Body of pancreas (tissue), 4 donors: ENCODE results near the gene MED26. TPM values are rescaled to one million over a fixed set of nuclear protein-coding genes. Genes with fewer than 3 reads are reported as not detected.

Source experiments
- ATAC-seq: fragments of 150-250 bp; one replicate; pipeline ENCODE4 v1.9.1; 2016
- DNase-seq, 4 donors: peaks; one replicate each; pipeline ENCODE4 v3.0.0-alpha.2; 2019
- H3K27ac ChIP-seq, 4 donors: fragments of 200-600 bp; sonication (generic); 1 replicate in 3 of 4; 2 replicates in 1 of 4; pipeline versions ENCODE4 v1.5.1 to v1.6.1; 2016 to 2019; ENCODE audit warnings: mild to moderate bottlenecking in 1 of 4, mixed read lengths in 1 of 4, moderate library complexity in 1 of 4
- H3K27me3 ChIP-seq, 2 donors: fragments of 200-600 bp; sonication (generic); one replicate each; pipeline ENCODE4 v1.6.0; 2016; ENCODE audit warnings: mild to moderate bottlenecking in 1 of 2
- H3K36me3 ChIP-seq, 2 donors: fragments of 200-600 bp; sonication (generic); replicated peaks in 1 of 2; 2 replicates each; pipeline ENCODE4 v1.5.1; 2016; ENCODE audit warnings: low read depth in 2 of 2; ENCODE audit not compliant: insufficient read depth in 1 of 2
- H3K4me1 ChIP-seq: fragments of 200-600 bp; sonication (generic); one replicate; pipeline ENCODE4 v1.6.0; 2016
- H3K4me3 ChIP-seq, 2 donors: fragments of 200-600 bp; sonication (generic); 1 replicate in 1 of 2; 2 replicates in 1 of 2; pipeline ENCODE4 v1.5.1; 2016 to 2019
- H3K9me3 ChIP-seq, 3 donors: fragments of 200-600 bp; sonication (generic); 1 replicate in 2 of 3; 2 replicates in 1 of 3; pipeline ENCODE4 v1.5.1; 2016
- CTCF ChIP-seq, 7 experiments: fragments of 450-650 bp in 4 of 7; fragments of 200-600 bp in 3 of 7; sonication (generic) in 3 of 7; IDR thresholded peaks; one replicate each; pipeline ENCODE4 v1.5.1; 2016 to 2019; ENCODE audit warnings: antibody characterized with exemption in 7 of 7
- POLR2A ChIP-seq, 3 donors: fragments of 450-650 bp; IDR thresholded peaks; one replicate each; pipeline ENCODE4 v1.6.1; 2016; ENCODE audit warnings: antibody characterized with exemption in 3 of 3, mild to moderate bottlenecking in 2 of 3
- whole genome bisulfite sequencing, 2 donors: methylation state at CpG; one replicate each; pipeline ENCODE4 v1.1.5; 2017; 5-methylcytosine and 5-hydroxymethylcytosine counted together
- intact Hi-C: fragments of 100-400 bp; cut with DNase I; formaldehyde crosslinking; loops from one replicate; pipeline ENCODE4 v1.15.1; 2023
- total RNA-seq, 2 donors: library from RNA; depleted of rRNA; stranded (reverse); fragments of >200 nt; gene quantifications; one replicate each; pipeline ENCODE4 v1.1.0, GENCODE V29; 2016

The MED26 gene
- total RNA-seq, 2 donors from 2014 or later: 4.9 to 8.2 TPM

GRCh38 chr19:16542910-16543472 lies 85.0 kb downstream of the MED26 start:
- 2 to 4% methylated on average over 15 of the region's 15 CpGs for WGBS, 2 donors
- H3K4me3 ChIP-seq: peak overlapping the region; percentile 98 to 99
- H3K36me3 ChIP-seq: no peaks in the 10 kb centered on the region
- intact Hi-C loops: no loop called here
- H3K27ac ChIP-seq: peak overlapping the region; percentile 83 to 94 (median 88)
- no peaks in the 10 kb centered on the region for H3K27me3 ChIP-seq
- no peak for TF ChIP-seq POLR2A (IDR thresholded peaks at IDR 0.05)
- TF ChIP-seq CTCF (IDR thresholded peaks at IDR 0.05): no peak
- H3K9me3 ChIP-seq: no peaks in the 10 kb centered on the region
- H3K4me1 ChIP-seq: peaks cover 33% of the 10 kb centered on the region
- ATAC-seq: peak; percentile 11
- no peak for DNase-seq

- DNase-seq (peak; percentile 93 to 95 (median 94)), ATAC-seq (peak; percentile 97)
- Histone ChIP-seq H3K27ac (peak within 1 kb of the TSS; percentile 83 to 94 (median 88)), H3K4me3 (peak within 1 kb of the TSS; percentile 98 to 99), H3K4me1 (peaks cover 33% of the 10 kb centered on the region), H3K27me3 (no peaks in the 10 kb centered on the region), H3K36me3 (no peaks in the 10 kb centered on the region), H3K9me3 (no peaks in the 10 kb centered on the region)
- intact Hi-C loops: no loop called here
- WGBS, 2 donors: 0% methylated on average over 98 of the region's 108 CpGs; no CpG with 5 or more reads in 1 of the 2 donors
- peak in 1 of 7 experiments; percentile 16 for TF ChIP-seq CTCF (IDR thresholded peaks at IDR 0.05)
- TF ChIP-seq POLR2A (IDR thresholded peaks at IDR 0.05): peak; percentile 44 to 82 (median 76)
Measured at GRCh38 chr19:16542045-16542909, 85.7 kb downstream of the MED26 start, which contains the start of gene CHERP. CHERP (minus strand) TSS chr19:16542437; CDS start chr19:16542378, 59 bp downstream.

- 1% methylated on average over 14 to 29 of the region's 29 CpGs for WGBS, 2 donors
- Histone ChIP-seq H3K4me1 (peaks cover 33% of the 10 kb centered on the region), H3K36me3 (no peaks in the 10 kb centered on the region), H3K27me3 (no peaks in the 10 kb centered on the region), H3K9me3 (no peaks in the 10 kb centered on the region), H3K4me3 (peak overlapping the region; percentile 98 to 99), H3K27ac (peak overlapping the region; percentile 36 to 94 (median 86))
- DNase-seq: no peak
- intact Hi-C loops: no loop called here
- ATAC-seq: peak; percentile 2
- TF ChIP-seq POLR2A (IDR thresholded peaks at IDR 0.05) (no peak), CTCF (IDR thresholded peaks at IDR 0.05) (no peak)
Measured at GRCh38 chr19:16541526-16542044, 86.4 kb downstream of the MED26 start.

- no peak for TF ChIP-seq POLR2A (IDR thresholded peaks at IDR 0.05)
- TF ChIP-seq CTCF (IDR thresholded peaks at IDR 0.05): no peak
- H3K9me3 ChIP-seq: no peaks in the 10 kb centered on the region
- ATAC-seq: no peak
- no peak for DNase-seq
- 55 to 64% methylated on average over 12 of the region's 12 CpGs for WGBS, 2 donors
- H3K27me3 ChIP-seq: no peaks in the 10 kb centered on the region
- H3K27ac ChIP-seq: no peak overlapping the region
- no peak overlapping the region for H3K4me3 ChIP-seq
- no peaks in the 10 kb centered on the region for H3K36me3 ChIP-seq
- intact Hi-C loops: no loop called here
- H3K4me1 ChIP-seq: peaks cover 33% of the 10 kb centered on the region
Measured at GRCh38 chr19:16540948-16541347, 87.1 kb downstream of the MED26 start.
